ENCODE results near the gene IFT43. TPM values are rescaled to one million over a fixed set of nuclear protein-coding genes. Genes with fewer than 3 reads are reported as not detected.

IFT43 gene
- total and polyA plus RNA-seq, 10 of the 15 experiments (the other 5 are each of a cell fraction or from before 2014, with no cell fraction given) = 8.2 to 24.8 (median 14.0) TPM

- RAD21 ChIA-PET (ENCODE audit: unreplicated experiment) = interaction anchor here (0.9 to 11.1 kb wide), 13 partner anchors 8 to 404 kb away, joined by 3 to 179 read pairs (median 5); partner anchors contain the start of genes ERG28 and TTLL5
- POLR2A ChIA-PET = interaction anchor here (1.5 kb wide), 2 partner anchors 21 to 75 kb away, joined by 3 to 4 read pairs; no protein-coding TSS in a partner anchor
- intact Hi-C loops (cut with micrococcal nuclease; ENCODE audit: unreplicated experiment) = loop anchor here (1.0 to 10.0 kb wide), 4 partner anchors 75 to 407 kb away; partner anchors contain the start of gene FLVCR2
- peaks cover 1% of the 10 kb centered on the region; the same call in 1 of the 2 replicates for H3K79me2 ChIP-seq (ENCODE audit: control insufficient read depth, insufficient read depth, low read length)
- H2AFZ ChIP-seq (ENCODE audit: control insufficient read depth, low read depth, low read length) = peak within 1 kb of the TSS; percentile 94
- SMC1A ChIA-PET (ENCODE audit: uncharacterized antibody, unreplicated experiment) = interaction anchor here (1.0 to 13.7 kb wide), 12 partner anchors 12 to 272 kb away, joined by 3 to 190 read pairs (median 5); no protein-coding TSS in a partner anchor
- under 1% methylated on average over 25 of the region's 26 CpGs for WGBS (ENCODE audit: insufficient coverage, insufficient replicate concordance, low lambda C conversion rate, missing lambda C conversion rate)
- no peaks in the 10 kb centered on the region for H3K36me3 ChIP-seq (ENCODE audit: control insufficient read depth in 2 of 2, insufficient read depth in 2 of 2, low read length in 1 of 2)
- peak; percentile 60; the same call in 1 of the 2 replicates for TF ChIP-seq SPI1 (IDR thresholded peaks at IDR 0.05; ENCODE audit: borderline replicate concordance, insufficient read depth, low read depth, low read length)
- peak; percentile 38; the same call in 1 of the 2 replicates for TF ChIP-seq POLR2A (IDR thresholded peaks at IDR 0.05; ENCODE audit: low read depth, low read length)
- peak; percentile 63 for TF ChIP-seq NFYB (IDR thresholded peaks at IDR 0.05; ENCODE audit: insufficient read depth, low read depth, low read length)
- TF ChIP-seq NBN (IDR thresholded peaks at IDR 0.05) = peak; percentile 88
- peak; percentile 77 for TF ChIP-seq JUNB (IDR thresholded peaks at IDR 0.05)
- TF ChIP-seq CREB1 (IDR thresholded peaks at IDR 0.05; ENCODE audit: low read depth) = 0 out of 2 replicates have a peak, but pooled peaks have one; percentile 6
- TF ChIP-seq SMC3 (IDR thresholded peaks at IDR 0.05; ENCODE audit: borderline replicate concordance, low read length) = no peak
- TF ChIP-seq STAT3 (IDR thresholded peaks at IDR 0.05; ENCODE audit: low read depth, low read length) = no peak
- 0 out of 4 replicates have a peak, but pooled peaks of 1 of the 2 experiments have one; percentile 5 for TF ChIP-seq BHLHE40 (IDR thresholded peaks at IDR 0.05; ENCODE audit: borderline replicate concordance in 1 of 2, low read depth in 2 of 2, low read length in 1 of 2)
- TF ChIP-seq RB1 (IDR thresholded peaks at IDR 0.05; ENCODE audit: borderline replicate concordance) = no peak
- TF ChIP-seq HDGF (IDR thresholded peaks at IDR 0.05) = peak; percentile 92
- peak; percentile 57 for TF ChIP-seq ATF7 (IDR thresholded peaks at IDR 0.05; ENCODE audit: low read depth)
- TF ChIP-seq MLLT1 (IDR thresholded peaks at IDR 0.05) = peak; percentile 56; the same call in 1 of the 2 replicates
- TF ChIP-seq IKZF2 (IDR thresholded peaks at IDR 0.05) = peak in 1 of 2 experiments; percentile 55; a peak in 1 of 4 replicates
- TF ChIP-seq, protein P1, sequence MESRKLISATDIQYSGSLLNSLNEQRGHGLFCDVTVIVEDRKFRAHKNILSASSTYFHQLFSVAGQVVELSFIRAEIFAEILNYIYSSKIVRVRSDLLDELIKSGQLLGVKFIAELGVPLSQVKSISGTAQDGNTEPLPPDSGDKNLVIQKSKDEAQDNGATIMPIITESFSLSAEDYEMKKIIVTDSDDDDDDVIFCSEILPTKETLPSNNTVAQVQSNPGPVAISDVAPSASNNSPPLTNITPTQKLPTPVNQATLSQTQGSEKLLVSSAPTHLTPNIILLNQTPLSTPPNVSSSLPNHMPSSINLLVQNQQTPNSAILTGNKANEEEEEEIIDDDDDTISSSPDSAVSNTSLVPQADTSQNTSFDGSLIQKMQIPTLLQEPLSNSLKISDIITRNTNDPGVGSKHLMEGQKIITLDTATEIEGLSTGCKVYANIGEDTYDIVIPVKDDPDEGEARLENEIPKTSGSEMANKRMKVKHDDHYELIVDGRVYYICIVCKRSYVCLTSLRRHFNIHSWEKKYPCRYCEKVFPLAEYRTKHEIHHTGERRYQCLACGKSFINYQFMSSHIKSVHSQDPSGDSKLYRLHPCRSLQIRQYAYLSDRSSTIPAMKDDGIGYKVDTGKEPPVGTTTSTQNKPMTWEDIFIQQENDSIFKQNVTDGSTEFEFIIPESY (IDR thresholded peaks at IDR 0.05) = no peak
- no peak for TF ChIP-seq ZSCAN29 (IDR thresholded peaks at IDR 0.05)
- TF ChIP-seq, protein P2, sequence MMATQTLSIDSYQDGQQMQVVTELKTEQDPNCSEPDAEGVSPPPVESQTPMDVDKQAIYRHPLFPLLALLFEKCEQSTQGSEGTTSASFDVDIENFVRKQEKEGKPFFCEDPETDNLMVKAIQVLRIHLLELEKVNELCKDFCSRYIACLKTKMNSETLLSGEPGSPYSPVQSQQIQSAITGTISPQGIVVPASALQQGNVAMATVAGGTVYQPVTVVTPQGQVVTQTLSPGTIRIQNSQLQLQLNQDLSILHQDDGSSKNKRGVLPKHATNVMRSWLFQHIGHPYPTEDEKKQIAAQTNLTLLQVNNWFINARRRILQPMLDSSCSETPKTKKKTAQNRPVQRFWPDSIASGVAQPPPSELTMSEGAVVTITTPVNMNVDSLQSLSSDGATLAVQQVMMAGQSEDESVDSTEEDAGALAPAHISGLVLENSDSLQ (IDR thresholded peaks at IDR 0.05) = peak; percentile 30; the same call in 1 of the 2 replicates
- TF ChIP-seq POU2F2 (IDR thresholded peaks at IDR 0.05; ENCODE audit: borderline replicate concordance, low read depth, low read length) = peak; percentile 73; the same call in 1 of the 3 replicates
- no peaks in the 10 kb centered on the region for H3K9me3 ChIP-seq (replicated peaks; ENCODE audit: control insufficient read depth, insufficient read depth, low read length)
- no peaks in the 10 kb centered on the region for H4K20me1 ChIP-seq (ENCODE audit: control insufficient read depth, insufficient read depth)
- CTCF ChIA-PET = interaction anchor here (0.7 to 15.4 kb wide), 25 partner anchors 8 to 420 kb away, joined by 3 to 390 read pairs (median 6); partner anchors contain the start of gene FLVCR2
- H3K27ac ChIP-seq (ENCODE audit: control insufficient read depth, insufficient read depth) = peak within 1 kb of the TSS; percentile 47; the same call in 1 of the 2 replicates
- FAIRE-seq (peak; percentile 86), ATAC-seq (peak; percentile 69), DNase-seq (ENCODE audit: low read depth, low spot score) (peak; percentile 60)
- H3K4me3 ChIP-seq = peak within 1 kb of the TSS; percentile 92
- peaks cover 23% of the 10 kb centered on the region for H3K4me1 ChIP-seq (ENCODE audit: control insufficient read depth, insufficient read depth, low read length)
- H3K9ac ChIP-seq (ENCODE audit: control insufficient read depth, insufficient read depth, low read length) = peak within 1 kb of the TSS; percentile 76
- H3K4me2 ChIP-seq (ENCODE audit: control insufficient read depth, insufficient read depth) = peak within 1 kb of the TSS; percentile 99
- no peaks in the 10 kb centered on the region; a peak in 1 of 4 replicates for H3K27me3 ChIP-seq (replicated peaks in 1 of 2; ENCODE audit: control insufficient read depth in 2 of 2, insufficient read depth in 2 of 2, low read length in 1 of 2)
- in situ Hi-C loops (cut with MboI) = loop anchor here (5.0 to 10.0 kb wide), 3 partner anchors 74 to 407 kb away; partner anchors contain the start of gene FLVCR2
- no TSS peak for BruUV-seq (replicated peaks)
These were observed 3.9 kb upstream of the IFT43 start, which contains the start of gene TGFB3 for GRCh38 chr14:75981426-75982265. Gene TGFB3 (minus strand): TSS chr14:75981995. CDS start chr14:75980893, 1,102 bp downstream.
